Measurements from ENCODE around the gene MARCHF2.
"Not testable (repeated sequence)": the region's sequence is repeated elsewhere in the genome, so short reads cannot be mapped to it uniquely, and the experiment has no call there.

Gene MARCHF2, protein sequence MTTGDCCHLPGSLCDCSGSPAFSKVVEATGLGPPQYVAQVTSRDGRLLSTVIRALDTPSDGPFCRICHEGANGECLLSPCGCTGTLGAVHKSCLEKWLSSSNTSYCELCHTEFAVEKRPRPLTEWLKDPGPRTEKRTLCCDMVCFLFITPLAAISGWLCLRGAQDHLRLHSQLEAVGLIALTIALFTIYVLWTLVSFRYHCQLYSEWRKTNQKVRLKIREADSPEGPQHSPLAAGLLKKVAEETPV

GRCh38 chr19:8412783-8413628, at the start of gene MARCHF2:
TSS of gene MARCHF2 (plus strand) at chr19:8413305. CDS start at chr19:8421841, 8,536 bp downstream.
- peak; percentile 89 for DNase-seq

- DNase-seq = peak; percentile 71
Observed at GRCh38 chr19:8363803-8364771, 49.0 kb upstream of the MARCHF2 start, which contains the start of gene ANGPTL4. TSS of gene ANGPTL4 (plus strand) at chr19:8364155. CDS start at chr19:8364322, 167 bp downstream.

DNA sequence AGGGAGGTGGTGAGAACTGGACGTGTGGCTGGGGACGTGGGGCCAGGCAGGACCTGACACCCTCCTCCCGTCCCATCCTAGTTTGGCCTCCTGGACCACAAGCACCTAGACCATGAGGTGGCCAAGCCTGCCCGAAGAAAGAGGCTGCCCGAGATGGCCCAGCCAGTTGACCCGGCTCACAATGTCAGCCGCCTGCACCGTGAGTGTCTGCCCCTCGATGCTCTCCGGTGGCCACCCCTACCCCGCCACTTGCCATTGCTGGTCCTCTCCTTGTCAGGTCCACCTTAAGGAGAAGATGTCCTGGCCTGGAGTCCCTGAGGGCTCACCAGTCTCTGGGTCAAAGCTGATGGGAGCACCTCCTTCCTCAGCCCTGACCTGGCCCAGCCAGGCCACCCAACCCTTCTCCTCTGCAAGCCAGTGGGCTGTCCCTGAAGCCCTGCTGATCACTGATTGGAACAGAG, 47.0 kb upstream of the MARCHF2 start:
- no peak for DNase-seq

DNA sequence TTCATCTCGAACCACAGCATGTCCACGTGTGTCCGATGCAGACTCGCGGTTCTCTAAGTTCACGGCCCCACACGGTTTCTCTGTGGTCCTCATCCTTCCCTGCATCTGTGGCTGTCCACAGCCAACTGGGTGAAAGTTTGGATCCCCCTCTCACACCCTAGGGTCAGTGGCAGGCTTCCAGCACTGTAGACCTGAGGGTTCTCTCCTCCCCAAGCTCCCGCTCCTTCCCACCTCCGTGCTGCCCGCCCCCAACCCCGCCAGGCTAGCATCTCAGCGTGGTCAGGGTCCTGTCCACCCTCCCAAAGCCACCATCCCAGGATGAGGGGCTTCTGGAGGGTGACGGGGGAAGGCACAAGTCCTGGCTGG, 46.2 kb upstream of the MARCHF2 start:
- DNase-seq = no peak

DNA sequence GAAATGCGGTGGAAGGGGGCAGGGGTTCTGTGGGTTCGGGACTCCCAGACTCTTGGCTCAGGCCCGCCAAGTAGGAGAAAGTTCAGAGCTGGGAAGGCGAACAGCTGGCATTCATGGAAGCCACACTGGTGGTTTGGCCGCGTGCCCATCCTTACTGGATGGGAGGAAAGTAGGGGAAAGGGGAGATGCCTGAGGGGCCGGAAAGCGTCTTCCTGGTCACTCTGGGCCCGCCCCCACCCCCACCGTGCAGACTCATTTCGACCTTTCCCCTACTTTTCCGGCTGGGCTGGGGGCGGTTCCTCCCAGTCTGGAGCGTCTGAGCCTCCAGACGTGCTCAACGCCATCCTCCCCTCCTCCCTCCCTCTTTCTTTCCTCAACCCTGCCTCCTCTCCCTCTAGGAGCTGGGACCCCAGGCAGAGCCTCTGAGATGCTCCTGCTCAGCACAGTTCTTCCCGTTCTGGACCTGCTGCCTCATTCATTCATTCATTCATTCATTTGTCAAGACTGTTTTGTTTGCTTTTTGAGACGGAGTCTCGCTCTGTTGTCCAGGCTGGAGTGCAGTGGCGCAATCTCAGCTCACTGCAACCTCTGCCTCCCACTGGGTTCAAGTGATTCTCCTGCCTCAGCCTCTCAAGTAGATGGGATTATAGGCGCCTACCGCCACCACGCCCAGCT, 45.6 kb upstream of the MARCHF2 start:
- DNase-seq = peak; percentile 48

GRCh38 chr19:8370176-8371010, 42.7 kb upstream of the MARCHF2 start:
- no peak for DNase-seq

DNA sequence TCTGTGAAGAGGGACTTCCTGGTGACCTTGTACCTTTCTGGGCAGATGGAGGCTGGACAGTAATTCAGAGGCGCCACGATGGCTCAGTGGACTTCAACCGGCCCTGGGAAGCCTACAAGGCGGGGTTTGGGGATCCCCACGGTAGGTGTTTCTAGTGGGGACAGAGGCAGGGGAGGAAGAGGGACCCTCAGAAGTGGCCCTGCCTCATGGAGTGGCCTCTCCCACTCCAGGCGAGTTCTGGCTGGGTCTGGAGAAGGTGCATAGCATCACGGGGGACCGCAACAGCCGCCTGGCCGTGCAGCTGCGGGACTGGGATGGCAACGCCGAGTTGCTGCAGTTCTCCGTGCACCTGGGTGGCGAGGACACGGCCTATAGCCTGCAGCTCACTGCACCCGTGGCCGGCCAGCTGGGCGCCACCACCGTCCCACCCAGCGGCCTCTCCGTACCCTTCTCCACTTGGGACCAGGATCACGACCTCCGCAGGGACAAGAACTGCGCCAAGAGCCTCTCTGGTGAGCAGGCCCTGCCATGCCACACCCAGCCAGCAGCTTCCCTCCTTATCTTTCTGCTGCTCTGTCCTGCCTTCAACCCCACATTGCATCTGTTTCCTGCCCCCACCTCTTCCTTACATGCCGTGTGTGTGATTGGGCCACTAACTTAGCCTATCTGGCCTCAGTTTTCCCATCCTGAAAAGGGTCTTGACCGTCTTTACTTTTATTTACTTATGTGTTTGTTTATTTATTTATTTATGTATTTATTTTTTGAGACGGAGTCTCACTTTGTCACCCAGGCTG, 41.9 kb upstream of the MARCHF2 start:
- DNase-seq = no peak

DNA sequence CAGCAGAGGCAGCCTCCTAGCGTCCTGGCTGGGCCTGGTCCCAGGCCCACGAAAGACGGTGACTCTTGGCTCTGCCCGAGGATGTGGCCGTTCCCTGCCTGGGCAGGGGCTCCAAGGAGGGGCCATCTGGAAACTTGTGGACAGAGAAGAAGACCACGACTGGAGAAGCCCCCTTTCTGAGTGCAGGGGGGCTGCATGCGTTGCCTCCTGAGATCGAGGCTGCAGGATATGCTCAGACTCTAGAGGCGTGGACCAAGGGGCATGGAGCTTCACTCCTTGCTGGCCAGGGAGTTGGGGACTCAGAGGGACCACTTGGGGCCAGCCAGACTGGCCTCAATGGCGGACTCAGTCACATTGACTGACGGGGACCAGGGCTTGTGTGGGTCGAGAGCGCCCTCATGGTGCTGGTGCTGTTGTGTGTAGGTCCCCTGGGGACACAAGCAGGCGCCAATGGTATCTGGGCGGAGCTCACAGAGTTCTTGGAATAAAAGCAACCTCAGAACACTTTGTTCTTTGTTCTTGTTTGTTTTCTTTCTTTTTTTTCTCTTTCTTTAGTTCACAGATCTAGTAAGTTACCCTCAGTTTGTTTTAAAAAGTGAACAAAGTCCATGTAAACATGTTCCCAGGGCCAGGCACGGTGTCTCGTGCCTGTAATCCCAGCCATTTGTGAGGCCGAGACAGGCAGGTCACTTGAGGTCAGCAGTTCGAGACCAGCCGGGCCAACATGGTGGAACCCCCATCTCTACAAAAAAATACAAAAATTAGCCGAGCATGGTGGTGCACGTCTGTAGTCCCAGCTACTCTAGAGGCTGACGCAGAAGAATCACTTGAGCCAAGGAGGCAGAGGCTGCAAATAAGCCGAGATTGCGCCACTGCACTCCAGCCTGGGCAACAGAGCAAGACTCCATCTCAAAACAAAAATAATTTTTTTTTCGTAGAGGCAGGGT, 39.0 kb upstream of the MARCHF2 start:
- no peak for DNase-seq

GRCh38 chr19:8375766-8376165, 37.3 kb upstream of the MARCHF2 start:
- not testable (repeated sequence) for DNase-seq

GRCh38 chr19:8376373-8376974, 36.6 kb upstream of the MARCHF2 start:
- DNase-seq = not testable (repeated sequence)

GRCh38 chr19:8377598-8377997, 35.5 kb upstream of the MARCHF2 start:
- no peak for DNase-seq

DNA sequence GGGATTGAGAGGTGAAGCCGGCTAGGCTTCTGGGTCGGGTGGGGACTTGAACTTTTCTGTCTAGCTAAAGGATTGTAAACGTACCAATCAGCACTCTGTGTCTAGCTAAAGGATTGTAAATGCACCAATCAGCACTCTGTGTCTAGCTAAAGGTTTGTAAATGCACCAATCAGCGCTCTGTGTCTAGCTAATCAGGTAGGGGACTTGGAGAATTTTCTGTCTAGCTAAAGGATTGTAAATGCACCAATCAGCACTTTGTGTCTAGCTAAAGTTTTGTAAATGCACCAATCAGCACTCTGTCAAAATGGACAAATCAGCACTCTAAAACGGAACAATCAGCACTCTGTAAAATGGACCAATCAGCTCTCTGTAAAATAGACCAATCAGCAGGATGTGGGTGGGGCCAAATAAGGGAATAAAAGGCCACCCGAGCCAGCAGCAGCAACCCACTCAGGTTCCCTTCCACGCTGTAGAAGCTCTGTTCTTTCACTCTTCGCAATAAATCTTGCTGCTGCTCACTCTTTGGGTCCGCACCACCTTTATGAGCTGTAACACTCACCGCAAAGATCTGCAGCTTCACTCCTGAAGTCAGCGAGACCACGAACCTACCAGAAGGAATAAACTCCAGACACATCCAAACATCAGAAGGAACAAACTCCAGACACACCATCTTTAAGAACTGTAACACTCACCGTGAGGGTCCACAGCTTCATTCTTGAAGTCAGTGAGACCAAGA, 33.8 kb upstream of the MARCHF2 start:
- DNase-seq = not testable (repeated sequence)

GRCh38 chr19:8384569-8384968, 28.5 kb upstream of the MARCHF2 start:
- DNase-seq = not testable (repeated sequence)

GRCh38 chr19:8385103-8385502, 28.0 kb upstream of the MARCHF2 start:
- not testable (repeated sequence) for DNase-seq

- not testable (repeated sequence) for DNase-seq
Observed at GRCh38 chr19:8385566-8385965, 27.5 kb upstream of the MARCHF2 start.

DNA sequence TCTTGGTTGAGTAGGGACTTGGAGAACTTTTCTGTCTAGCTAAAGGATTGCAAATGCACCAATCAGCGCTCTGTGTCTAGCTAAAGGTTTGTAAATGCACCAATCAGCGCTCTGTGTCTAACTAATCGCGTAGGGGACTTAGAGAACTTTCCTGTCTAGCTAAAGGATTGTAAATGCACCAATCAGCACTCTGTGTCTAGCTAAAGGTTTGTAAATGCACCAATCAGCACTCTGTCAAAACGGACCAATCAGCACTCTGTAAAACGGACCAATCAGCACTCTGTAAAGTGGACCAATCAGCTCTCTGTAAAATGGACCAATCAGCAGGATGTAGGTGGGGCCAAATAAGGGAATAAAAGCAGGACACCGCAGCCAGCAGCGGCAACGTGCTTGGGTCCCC, 26.7 kb upstream of the MARCHF2 start:
- DNase-seq = not testable (repeated sequence)

DNA sequence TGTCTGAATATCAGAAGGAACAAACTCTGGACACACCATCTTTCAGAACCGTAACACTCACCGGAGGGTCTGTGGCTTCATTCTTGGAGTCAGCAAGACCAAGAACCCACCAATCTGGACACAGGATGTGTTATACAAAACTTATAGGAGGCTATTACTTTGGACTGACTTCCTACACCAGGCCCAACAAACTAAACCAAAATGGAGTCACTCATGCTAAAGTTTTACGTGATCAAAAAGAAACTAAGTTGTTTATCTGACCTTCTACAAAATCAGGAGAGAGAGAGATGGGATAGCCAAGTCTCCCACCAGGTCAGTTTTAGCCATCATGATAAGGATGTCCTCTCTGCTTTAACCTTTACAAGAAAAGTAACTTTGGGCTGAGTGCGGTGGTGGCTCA, 26.1 kb upstream of the MARCHF2 start:
- no peak for DNase-seq
